ENCODE results near the gene TFEB. TPM values are rescaled to one million over a fixed set of nuclear protein-coding genes. Genes with fewer than 3 reads are reported as not detected.

Gene TFEB
- total RNA-seq, 1 donor, result 18.9 TPM

GRCh38 chr6:41740366-41741162 is 5.2 kb upstream of the TFEB start:
- DNase-seq (ENCODE audit: low read depth in 2 of 3, low spot score in 2 of 3), result no peak

- DNase-seq (ENCODE audit: low read depth in 2 of 3, low spot score in 2 of 3), result no peak
These were observed 3.6 kb upstream of the TFEB start for GRCh38 chr6:41739041-41739440.

GRCh38 chr6:41737591-41738130 is 2.3 kb upstream of the TFEB start:
- no peak for DNase-seq (ENCODE audit: low read depth in 2 of 3, low spot score in 2 of 3)

- DNase-seq (ENCODE audit: low read depth in 2 of 3, low spot score in 2 of 3), result no peak
These were observed 1.6 kb upstream of the TFEB start for GRCh38 chr6:41736800-41737555.

GRCh38 chr6:41736186-41736733 is 852 bp upstream of the TFEB start:
- no peak for DNase-seq (ENCODE audit: low read depth in 2 of 3, low spot score in 2 of 3)

GRCh38 chr6:41734666-41735426 is 562 bp downstream of the TFEB start:
- DNase-seq (ENCODE audit: low read depth in 2 of 3, low spot score in 2 of 3), result peak; percentile 30 to 66 (median 57)

- DNase-seq (ENCODE audit: low read depth in 2 of 3, low spot score in 2 of 3), result peak; percentile 53 to 81 (median 80)
These were observed 1.4 kb downstream of the TFEB start for GRCh38 chr6:41733707-41734665.

- no peak for DNase-seq (ENCODE audit: low read depth in 2 of 3, low spot score in 2 of 3)
These were observed 2.1 kb downstream of the TFEB start for GRCh38 chr6:41733360-41733706.

GRCh38 chr6:41732591-41733359 is 2.6 kb downstream of the TFEB start:
- DNase-seq (ENCODE audit: low read depth in 2 of 3, low spot score in 2 of 3), result peak; percentile 41 to 54 (median 54)

GRCh38 chr6:41732149-41732548 is 3.3 kb downstream of the TFEB start:
- DNase-seq (ENCODE audit: low read depth in 2 of 3, low spot score in 2 of 3), result no peak

GRCh38 chr6:41731561-41732086 is 3.8 kb downstream of the TFEB start:
- no peak for DNase-seq (ENCODE audit: low read depth in 2 of 3, low spot score in 2 of 3)

- DNase-seq (ENCODE audit: low read depth in 2 of 3, low spot score in 2 of 3), result no peak
These were observed 4.6 kb downstream of the TFEB start for GRCh38 chr6:41730531-41731436.

- DNase-seq (ENCODE audit: low read depth in 2 of 3, low spot score in 2 of 3), result no peak
These were observed 5.8 kb downstream of the TFEB start for GRCh38 chr6:41729624-41730023.

- DNase-seq (ENCODE audit: low read depth in 2 of 3, low spot score in 2 of 3), result no peak
These were observed 6.5 kb downstream of the TFEB start for GRCh38 chr6:41728954-41729353.

- DNase-seq (ENCODE audit: low read depth in 2 of 3, low spot score in 2 of 3), result no peak
These were observed 7.1 kb downstream of the TFEB start for GRCh38 chr6:41728073-41728936.

GRCh38 chr6:41727705-41728072 is 7.7 kb downstream of the TFEB start:
- DNase-seq (ENCODE audit: low read depth in 2 of 3, low spot score in 2 of 3), result no peak

- no peak for DNase-seq (ENCODE audit: low read depth in 2 of 3, low spot score in 2 of 3)
These were observed 8.5 kb downstream of the TFEB start for GRCh38 chr6:41726876-41727275.

Data from hematopoietic multipotent progenitor cell (in vitro differentiated cells).